GM12875 (cell line): ENCODE measurements around the gene OSER1.

ENCODE experiments used
- H3K4me3 ChIP-seq: one replicate; pipeline ENCODE4 v1.5.1; 2011; ENCODE audit warnings: low read depth, low read length, control low read depth
- CTCF ChIP-seq: IDR thresholded peaks from 2 replicates; pipeline ENCODE4 v1.5.1; 2011; ENCODE audit warnings: low read depth, mild to moderate bottlenecking, control low read depth, inconsistent platforms, low read length, moderate library complexity, borderline replicate concordance; ENCODE audit not compliant: insufficient read depth

Gene OSER1

DNA sequence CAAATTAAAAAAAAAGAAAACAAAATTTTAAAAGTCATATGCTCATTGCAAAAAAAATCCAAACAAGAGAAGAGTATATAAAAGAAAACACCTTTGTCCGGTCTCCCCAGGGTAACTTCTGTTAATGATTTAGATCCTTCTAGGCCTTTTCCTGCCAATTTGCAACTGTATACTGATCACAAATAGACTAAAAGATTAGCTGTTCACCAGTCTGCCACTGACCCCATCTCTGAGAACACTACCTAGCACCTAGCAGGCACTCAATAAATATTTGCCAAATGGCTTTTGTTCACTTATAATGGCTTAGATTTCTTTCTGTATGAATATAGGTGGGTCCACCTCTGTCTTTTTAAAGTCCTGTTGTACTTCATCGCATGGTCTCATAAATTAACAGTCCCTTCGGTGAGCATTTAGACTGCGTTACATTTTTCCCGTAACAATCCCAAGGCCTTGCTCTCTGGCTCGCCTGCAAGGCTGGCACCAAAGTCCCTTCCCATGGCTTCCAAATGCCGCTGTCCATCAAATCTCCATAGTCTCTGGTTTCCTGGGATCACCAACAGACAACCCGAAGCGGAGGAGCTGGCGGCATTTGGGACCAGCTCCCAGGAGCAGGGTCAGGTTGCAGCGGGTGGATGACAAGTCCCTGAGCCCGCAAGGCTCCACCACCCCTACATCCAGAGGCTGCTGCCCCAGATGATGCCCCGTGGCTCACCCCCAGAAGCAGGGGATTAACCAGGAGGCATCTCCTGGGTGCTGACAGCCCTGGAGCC, 35.4 kb downstream of the OSER1 start:
- no peak for TF ChIP-seq CTCF
- no peak overlapping the region for H3K4me3 ChIP-seq

GRCh38 chr20:44173846-44174245, 36.7 kb downstream of the OSER1 start:
- H3K4me3 ChIP-seq: no peak overlapping the region
- no peak for TF ChIP-seq CTCF

DNA sequence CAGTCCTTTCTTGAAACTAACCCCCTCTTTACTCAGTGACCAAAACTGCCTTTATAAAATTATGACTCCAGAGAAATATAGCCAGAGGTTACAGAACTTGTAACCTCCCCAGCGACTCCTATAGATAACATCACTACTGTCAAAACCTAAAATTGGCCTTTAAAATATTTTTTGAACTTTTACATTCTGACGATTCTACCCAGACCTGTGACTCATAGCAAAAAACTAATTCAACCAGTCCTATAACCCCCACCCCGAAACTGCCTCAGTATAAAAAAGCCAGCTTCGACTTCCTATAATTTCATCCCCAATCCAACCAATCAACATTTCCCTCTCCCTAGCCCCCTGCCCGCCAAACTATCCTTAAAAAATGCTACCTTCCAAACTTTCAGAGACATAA, 37.5 kb downstream of the OSER1 start:
- no peak for TF ChIP-seq CTCF
- H3K4me3 ChIP-seq: no peak overlapping the region

DNA sequence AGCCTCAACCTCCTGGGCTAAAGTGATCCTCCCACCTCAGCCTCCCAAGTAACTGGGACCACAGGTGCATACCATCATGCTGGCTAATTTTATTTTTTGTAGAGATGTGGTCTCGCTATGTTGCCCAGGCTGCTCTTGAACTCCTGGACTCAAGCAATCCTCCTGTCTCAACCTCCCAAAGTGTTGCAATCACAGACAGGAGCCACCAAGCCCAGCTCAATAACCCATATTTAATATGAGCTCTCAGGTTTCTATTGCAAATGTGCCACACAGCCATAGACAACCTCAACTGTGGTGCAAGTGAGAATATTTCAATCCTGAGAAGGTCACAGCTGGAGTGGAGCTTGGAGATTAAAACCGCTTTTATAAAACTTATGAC, 38.0 kb downstream of the OSER1 start:
- no peak overlapping the region for H3K4me3 ChIP-seq
- no peak for TF ChIP-seq CTCF

- no peak overlapping the region for H3K4me3 ChIP-seq
- TF ChIP-seq CTCF: no peak
Measured at GRCh38 chr20:44171775-44172571, 38.6 kb downstream of the OSER1 start.

GRCh38 chr20:44170816-44171410, 39.7 kb downstream of the OSER1 start:
- TF ChIP-seq CTCF: no peak
- H3K4me3 ChIP-seq: no peak overlapping the region
